Aortic smooth muscle cell (primary cell): ENCODE results near the gene DENND2A. TPM values are rescaled to one million over a fixed set of nuclear protein-coding genes. Genes with fewer than 3 reads are reported as not detected.

Experiments used
- total RNA-seq: library from RNA; depleted of rRNA; stranded (reverse); fragments of >200 nt; gene quantifications from 2 replicates; pipeline ENCODE4 v1.2.3, GENCODE V29; 2014

DENND2A gene
- total RNA-seq = 13.1 and 22.2 TPM in 2 replicates

GRCh38 chr7:140640727-140641523 is at the start of gene DENND2A:
Gene DENND2A, minus strand, starts transcription at chr7:140640813. Its CDS starts 38,416 bp downstream, at chr7:140602397.

GRCh38 chr7:140672382-140673062 is 31.9 kb upstream of the DENND2A start, which contains the start of gene ADCK2:
Gene ADCK2, plus strand, starts transcription at chr7:140672945. Its CDS starts 386 bp downstream, at chr7:140673331.

GRCh38 chr7:140479062-140479738 is 161.4 kb downstream of the DENND2A start, which contains the start of gene MKRN1:
Gene MKRN1, minus strand, starts transcription at chr7:140479505. Its CDS starts 161 bp downstream, at chr7:140479344.

Other genes with a start within 250 kb of the DENND2A start
- gene SLC37A3, start 242.3 kb downstream of the DENND2A start, total RNA-seq = 82.3 and 107 TPM in 2 replicates
- not detected in 2 replicates for gene RAB19, start 236.8 kb downstream of the DENND2A start, total RNA-seq
- 66.6 and 71.4 TPM in 2 replicates for gene MKRN1, start 161.3 kb downstream of the DENND2A start, total RNA-seq
- 24.7 and 25.4 TPM in 2 replicates for gene ADCK2, start 32.1 kb upstream of the DENND2A start, total RNA-seq
- gene NDUFB2, start 55.9 kb upstream of the DENND2A start, total RNA-seq = 118 and 155 TPM in 2 replicates